GM04504 (cell line): ENCODE data around the gene SLC15A4.
"Not testable (repeated sequence)": the region's sequence is repeated elsewhere in the genome, so short reads cannot be mapped to it uniquely, and the experiment has no call there.

Experiments used
- DNase-seq: peaks from one replicate; pipeline ENCODE4 v3.0.0-alpha.2; 2012; ENCODE audit warnings: low read depth

SLC15A4 gene

DNA sequence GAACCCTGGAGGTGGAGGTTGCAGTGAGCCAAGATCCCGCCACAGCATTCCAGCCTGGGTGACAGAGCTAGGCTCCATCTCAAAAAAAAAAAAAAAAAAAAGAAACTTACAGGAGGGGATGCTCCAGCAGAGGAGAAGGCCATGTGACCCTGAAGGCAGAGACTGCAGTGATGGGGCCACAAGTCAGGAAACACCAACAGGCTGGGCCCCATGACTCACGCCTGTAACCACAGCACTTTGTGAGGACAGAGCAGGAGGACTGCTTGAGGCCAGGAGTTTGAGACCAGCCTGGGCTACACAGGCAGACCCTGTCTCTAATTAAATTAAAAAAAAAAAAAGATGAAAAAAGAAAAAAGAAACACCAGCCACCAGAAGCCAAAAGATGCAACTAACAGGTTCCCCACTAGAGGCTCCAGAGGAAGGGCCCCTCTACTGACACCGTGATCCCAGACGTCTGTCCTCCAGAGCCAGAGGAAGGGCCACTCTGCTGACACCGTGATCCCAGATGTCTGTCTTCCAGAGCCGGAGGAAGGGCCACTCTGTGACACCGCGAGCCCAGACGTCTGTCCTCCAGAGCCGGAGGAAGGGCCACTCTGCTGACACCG is 20.4 kb upstream of the SLC15A4 start:
- no peak for DNase-seq

DNA sequence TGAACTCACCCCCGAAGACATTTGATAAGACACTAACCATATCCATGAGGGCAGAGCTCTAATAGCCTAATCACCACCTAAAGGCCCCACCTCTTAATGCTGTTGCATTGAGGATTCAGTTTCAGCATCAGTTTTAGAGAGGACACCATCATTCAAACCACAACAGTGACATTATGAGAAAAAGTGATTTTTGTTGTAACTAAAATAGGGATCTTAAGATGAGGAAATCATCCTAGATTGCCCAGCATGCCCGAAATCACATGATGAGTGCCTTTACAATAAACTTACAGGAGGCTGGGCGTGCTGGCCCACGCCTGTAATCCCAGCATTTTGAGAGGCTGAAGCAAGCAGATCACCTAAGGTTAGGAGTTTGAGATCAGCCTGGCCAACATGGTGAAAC is 19.8 kb upstream of the SLC15A4 start:
- no peak for DNase-seq

DNA sequence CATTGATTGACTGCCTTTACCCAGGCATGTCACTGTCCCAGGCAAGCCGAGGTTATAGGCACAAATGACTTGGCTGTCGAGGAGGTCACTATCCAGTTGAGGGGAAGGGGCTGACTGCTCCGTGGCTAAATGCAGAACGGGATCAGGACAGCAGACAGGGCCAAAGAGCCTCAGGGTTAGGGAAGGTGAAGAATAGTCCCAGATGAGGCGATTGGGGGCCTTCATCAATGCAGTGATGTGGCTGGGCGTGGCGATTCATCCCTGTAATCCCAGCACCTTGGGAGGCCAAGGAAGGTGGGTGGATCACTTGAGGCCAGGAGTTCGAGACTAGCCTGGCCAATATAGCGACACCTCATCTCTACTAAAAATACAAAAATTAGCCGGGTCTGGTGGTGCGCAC is 18.8 kb upstream of the SLC15A4 start:
- no peak for DNase-seq

DNA sequence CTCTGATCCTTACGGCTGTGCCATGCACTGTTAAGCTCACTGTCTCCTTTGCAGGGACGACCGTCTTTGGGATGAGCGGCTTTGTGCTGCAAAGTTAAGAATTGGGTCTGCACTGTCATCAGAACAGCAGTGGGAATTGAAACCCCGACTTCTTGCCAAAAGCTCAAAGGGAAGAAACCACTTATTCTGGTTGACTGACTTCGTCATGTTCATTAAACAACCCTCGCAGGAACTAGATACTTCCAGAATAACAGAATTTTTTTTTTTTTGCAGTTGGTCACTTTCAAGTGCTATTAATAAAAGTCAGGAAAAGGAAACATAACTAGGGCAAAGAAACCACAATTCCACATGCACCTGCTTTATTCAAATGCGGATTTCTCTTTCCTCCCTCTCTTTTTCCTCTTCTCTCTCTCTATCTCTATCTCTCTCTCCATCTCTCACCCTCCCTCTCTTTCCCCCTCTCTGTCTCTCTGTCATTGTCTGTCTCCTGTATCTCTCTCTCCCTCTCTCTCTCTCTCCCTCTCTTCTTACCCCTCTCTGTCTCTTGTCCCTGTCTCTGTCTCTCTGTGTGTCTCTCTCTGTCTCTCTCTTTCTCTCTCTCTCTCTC is 17.2 kb upstream of the SLC15A4 start:
- DNase-seq, result no peak

DNA sequence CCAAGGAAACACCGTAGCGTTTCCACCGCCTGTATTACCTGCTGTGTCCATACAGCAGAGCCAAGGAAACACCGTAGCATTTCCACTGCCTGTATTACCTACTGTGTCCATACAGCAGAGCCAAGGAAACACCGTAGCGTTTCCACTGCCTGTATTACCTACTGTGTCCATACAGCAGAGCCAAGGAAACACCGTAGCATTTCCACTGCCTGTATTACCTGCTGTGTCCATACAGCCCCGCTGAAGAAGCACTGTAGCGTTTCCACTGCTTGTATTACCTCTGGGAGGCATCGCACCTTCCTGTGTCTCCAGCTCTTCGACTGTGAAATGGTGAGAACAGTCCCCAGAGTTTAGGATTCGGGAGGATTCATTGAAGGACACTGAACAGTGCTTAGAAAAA is 16.1 kb upstream of the SLC15A4 start:
- not testable (repeated sequence) for DNase-seq

DNA sequence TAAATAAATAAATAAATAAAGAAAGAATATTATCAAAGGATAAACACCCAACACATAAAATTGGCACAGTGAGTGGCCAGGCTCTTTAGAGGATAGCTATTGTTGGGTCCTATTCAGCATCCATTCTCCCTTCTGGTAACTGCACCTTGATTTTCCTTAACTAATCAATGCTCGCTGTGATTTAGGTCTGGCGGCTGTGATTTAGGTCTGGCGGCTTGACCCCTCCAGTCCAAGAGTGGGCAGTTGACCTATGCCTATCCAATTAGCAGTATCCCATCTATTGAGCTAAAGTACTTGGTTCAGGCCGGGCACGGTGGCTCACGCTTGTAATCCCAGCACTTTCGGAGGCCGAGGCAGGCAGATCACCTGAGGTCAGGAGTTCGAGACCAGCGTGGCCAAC is 9.7 kb upstream of the SLC15A4 start:
- no peak for DNase-seq

DNA sequence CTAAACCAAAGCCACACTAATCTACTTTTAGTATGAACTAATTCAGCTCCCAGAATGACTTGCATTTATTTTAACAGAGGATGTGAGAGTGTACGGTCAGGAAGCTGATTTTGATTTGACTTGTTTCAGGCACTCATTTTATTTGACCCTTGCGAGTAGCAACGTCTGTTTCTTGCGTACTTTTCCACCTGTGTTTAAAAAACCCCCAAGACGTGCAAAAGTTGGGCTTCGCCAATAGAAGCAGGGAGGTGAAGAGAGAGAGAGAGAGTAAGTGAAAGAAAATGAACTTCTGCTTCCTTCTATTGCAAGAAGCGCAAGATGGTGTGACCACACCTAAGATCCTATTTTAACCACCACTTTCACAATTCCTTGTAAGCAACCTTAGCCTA is 6.7 kb upstream of the SLC15A4 start:
- DNase-seq, result no peak

DNA sequence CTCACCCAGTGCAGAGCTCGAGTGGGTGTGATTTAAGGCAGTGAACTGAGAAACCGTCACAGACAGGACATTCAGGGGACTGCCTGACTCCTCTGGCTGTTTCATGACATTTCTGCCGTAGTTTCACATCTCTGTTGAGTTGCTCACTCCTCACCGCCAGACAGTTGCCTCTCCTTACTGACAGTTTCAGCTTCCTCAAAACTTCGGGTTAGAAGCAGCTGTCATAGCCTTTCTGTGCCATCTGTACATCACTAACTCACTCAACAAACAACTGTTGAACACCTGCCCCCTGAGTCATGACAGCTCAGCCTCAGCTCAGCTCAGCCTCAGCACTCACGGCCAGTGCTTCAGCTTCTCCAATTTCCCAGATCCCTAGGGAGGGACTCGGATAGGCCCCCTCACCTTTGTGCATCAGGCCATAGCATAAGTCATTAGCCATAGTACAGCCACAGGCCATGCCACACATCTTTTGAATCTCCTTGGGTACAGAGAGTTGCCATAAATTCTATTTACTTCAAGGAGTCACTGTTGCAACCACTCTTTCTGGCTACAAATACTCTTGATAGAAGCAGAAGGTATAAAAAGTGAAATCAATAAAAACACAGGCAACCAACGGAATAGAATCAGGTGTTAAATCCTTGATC is 6.2 kb upstream of the SLC15A4 start:
- DNase-seq, result no peak

DNA sequence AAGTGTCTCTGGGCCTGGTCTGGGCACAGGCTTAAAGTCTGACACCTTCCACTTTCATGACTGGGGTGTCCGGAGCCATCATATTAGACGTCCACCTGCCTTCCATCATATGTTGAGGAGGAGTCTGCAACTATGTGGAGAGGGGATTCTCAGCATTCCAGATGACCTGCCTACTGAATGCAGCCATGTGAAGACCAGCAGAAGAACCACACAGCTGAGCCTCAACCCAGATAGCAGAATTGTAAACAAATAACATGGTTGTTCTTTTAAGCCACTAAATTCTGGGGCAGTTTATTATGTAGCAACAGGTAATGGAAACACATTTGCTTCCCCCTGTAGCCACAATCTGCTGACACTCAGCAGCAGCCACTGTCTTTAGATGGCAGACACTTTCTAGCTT is 4.0 kb upstream of the SLC15A4 start:
- DNase-seq, result no peak

DNA sequence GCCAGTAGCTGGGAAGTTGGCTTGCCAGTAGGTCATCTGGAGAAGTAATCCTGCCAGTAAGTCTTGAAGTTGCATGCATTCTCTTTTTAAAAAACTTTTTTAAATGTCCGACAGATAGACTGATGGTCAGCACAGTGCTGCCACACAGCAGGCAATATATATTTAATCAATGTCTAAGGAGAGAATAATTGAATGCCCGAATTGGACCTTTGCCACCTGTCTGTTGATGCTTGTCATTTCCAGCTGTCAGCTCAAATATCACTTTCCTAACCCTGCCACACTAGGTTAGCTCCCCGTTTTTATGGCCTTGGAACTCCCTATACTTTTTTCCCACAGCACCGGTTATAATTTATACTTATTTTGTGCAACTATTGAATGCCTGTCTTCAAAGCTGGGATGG is 2.1 kb upstream of the SLC15A4 start:
- no peak for DNase-seq

DNA sequence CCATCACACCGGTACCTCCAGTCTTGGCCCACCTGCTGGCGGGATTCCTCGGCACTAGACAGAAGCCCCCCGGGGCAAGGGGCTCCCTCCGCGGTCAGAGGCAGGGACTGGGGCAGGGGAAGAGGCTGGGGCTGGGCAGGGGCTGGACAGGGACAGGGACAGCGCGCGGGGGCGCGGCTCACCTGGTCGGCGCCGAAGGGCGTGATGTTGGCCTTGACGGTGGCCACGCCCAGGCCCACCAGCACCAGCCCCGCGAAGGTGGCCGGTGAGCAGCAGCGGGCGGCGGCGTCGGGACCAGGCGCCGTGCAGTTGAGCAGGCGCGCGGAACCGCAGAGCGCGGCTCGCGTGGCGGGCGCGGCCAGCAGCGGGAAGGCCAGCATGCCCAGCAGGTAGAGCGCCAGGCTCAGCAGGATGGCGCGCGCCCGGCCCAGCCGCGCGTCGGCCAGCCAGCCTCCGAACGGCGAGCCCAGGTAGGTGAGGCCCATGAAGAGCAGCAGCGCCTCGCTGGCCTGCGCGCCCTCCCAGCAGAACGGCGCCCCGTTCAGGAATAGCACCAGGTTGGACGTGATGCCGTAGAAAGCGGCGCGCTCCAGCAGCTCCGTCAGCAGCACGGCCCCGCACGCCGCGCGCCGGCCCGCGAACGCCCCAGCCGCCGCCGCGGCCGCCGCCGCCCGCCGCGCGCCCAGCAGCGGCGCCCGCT is 392 bp downstream of the SLC15A4 start:
- no peak for DNase-seq

DNA sequence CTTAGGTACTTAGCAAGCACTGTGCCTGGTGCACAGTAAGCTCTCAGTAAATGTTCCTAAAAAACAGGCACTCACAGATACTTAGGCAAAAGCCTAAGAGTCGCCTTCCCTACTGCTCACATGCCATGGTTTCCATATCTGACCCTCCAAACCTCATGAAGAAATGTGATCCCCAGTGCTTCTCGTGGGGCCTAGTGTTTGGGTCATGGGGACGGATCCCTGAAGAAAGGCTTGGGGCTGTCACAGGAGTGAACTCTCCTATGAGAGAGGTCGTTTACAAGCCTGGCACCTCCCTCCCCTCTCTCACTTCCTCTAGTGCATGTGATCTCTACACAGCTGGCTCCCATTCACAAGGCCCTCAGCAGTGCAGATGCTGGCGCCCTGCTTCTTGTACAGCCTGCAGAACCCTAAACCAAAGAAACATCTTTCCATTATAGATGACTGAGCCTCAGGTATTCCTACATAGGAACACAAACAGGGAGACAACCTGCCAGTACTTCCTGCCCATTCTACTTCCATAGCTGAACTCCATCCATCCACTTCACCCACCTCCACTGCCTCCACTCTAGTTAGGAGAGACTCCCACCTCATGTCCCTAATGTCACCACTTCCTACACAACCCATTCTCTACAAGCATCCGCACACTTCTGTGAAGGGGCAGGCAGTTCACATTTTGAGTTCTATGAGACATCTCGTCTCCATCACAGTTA is 2.9 kb downstream of the SLC15A4 start:
- DNase-seq, result no peak

DNA sequence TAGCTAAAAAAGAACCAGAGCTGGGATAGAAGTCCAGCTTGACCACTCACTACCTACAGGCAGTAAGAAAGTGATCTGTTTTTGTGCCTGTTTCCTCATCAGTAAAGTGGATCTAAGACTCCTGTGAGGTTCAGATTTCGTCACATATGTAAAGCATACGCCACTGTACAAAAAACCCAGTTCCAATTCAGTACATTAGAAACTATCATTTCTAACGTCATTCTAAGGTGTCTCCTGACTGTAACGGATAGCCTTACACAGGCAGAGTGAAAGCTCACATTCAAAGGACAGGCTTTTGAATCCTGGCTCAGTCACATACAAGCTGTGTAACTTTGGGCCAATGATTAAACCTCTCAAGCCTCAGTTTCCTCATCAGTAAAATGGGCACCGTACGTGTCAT is 3.5 kb downstream of the SLC15A4 start:
- no peak for DNase-seq

DNA sequence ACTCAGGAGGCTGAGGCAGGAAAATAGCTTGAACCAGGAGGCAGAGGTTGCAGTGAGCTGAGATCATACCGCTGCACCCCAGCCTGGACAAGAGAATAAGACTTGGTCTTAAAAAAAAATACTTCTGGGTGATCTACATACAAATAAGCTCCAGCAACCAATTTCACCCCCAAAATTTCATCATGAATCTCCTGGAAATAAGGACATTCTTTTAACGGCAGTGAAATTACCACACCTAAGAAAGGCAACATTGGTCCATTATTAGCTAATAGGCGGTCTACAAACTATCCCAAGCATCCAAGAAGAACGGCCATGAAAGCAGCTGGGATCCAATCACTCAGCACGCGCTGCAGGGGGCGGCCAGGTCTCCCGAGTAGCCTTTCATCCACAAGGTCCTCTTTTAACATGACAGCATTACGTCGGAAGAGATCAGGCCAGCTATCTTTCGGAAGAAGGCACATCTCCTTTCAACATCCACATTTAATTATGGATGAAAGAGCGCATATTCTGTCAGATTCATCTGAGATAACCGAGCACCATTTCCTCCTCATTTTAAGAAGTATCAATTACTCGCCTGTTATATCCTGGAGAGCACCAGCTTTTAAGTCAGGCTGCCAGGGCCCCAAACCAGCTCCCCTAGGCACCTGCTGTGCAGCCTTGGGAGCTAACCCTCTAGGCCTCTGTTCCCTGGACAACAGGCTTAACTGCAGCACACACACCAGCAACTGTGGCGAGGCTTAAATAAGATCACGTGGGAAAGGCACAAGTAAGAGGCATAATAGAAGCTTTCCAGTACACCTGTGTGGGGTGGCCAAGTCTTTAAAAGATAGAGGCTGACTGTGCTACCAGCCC is 4.2 kb downstream of the SLC15A4 start:
- DNase-seq, result no peak

DNA sequence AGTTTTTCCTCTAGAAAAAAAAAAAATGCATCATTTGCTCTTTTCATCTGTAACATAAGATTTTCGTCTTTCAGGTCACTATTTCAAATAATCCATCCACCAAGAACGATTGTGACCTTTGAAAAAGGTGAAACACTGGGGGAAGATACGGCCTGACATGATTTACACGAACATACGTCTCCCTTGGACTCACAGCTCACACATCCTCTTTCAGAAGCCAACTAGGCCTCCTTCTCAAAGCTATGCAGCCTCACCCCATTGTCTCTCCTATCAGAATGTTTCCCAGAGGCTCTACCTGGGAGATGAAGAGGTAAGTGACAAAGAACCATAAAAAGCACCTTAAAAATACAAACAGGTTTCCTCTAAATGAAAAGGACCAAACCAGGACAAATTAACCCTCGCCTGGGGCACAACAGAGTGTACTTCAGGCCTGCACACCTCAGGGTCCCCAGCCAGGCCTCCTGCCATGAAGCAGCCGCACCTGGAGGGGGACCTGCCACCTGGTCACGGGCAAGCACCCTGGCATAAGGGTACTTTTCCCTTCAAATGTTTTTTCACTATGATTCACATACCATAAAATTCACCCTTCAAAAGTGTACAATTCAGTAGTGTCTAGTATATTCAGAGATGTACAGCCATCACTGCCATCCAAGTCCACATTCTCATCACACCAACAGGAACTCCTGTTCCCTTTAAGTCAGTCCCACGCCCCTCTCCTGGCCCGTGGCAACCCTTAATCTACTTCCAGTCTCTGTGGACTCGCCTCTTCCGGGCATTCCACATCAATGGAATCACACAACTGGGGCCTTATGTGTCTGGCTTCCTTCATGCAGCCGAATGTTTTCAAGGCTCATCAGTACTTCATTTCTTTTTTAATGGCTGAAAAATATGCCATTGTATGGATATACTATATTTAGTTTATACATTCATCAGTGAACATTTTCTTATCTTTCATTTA is 5.4 kb downstream of the SLC15A4 start:
- DNase-seq, result peak; percentile 61

DNA sequence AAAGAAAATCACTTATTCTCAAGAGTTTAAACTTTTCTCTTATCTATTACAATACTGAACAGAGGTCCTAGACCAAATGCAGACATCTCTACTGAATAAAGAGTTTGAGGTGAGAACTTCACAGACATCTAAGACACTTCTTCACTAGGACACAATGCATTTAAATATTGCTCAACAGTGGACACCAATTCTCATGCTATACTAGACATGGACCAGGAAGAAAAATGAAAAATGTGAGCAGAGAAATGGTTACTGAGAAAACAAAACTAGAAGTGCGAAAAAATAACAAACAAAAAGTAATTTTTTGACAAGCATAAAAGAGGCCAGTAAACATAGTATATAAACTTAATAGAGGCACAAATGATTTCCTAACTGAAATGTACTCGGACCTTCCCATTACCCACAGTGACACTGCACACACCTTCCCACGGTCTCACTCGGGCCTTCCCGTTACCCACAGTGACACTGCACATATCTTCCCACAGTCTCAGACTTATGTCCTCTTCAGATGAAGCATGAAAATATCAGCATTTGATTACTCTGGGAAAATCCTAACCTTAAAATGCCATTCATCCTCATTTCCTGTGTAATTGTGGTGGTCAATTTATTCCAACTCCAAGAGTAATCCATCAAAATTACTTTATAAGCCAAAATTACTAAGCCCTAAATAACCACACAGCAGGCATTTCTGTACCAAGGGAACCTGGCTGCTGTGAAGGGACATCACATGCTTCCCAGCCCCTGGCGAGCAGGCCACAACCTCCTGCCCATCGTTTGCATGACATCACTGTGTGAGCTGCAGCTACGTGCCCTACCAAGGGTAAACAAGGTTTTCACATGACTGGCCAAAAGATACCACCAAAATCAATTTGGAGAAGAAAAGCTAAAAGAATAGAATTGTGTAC is 6.4 kb downstream of the SLC15A4 start:
- peak; percentile 63 for DNase-seq

DNA sequence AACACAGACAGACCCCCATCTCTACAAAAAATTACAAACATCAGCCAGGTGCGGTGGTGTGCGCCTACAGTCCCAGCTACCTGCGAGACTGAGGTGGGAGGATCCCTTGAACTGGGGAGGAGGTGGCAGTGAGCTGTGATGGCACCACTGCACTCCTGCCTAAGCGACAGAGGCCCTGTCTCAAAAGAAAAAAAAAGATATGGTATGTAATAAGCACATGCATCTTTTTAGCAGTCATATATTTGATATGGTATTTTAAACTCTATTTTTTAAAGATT is 7.2 kb downstream of the SLC15A4 start:
- DNase-seq, result no peak

DNA sequence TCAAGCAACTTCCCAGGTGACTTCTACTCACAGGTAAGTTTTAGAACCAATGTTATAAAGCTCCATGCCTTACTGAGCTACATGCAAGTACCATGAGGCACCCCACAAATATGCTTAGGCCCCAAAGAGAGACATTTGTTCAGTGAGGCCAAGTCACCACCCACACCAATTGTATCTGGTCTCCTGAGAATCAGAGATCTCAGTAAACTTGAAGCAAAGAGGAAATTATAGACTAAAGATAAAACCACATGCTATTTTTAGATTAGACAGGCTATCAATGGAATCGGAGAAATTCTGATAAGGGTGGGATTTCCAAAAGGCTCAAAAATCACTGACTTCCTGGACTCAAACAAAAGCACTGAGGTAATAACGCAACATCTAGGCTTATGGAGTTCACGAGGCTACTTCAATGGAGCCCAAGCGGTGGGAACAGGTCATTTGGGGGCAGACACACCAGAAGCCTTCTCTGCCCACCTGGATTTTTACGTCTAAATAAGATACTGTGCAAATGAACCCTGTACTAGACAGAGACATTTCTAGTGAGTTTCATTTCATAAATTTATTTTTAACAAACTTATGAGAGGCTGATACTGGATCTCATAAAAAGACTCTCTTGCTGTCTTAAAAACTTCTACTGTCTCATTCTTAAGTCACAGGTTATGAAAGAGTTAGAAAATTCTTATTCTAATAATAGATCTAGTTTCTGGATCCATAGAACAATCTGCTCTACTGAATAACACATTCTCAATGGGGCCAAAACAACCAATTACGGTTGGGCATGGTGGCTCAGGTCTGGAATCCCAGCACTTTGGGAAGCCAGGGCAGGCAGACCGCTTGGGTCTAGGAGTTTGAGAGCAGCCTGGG is 7.7 kb downstream of the SLC15A4 start:
- no peak for DNase-seq
